ENCODE measurements around the gene MED13L.
"Not testable (repeated sequence)": the region's sequence is repeated elsewhere in the genome, so short reads cannot be mapped to it uniquely, and the experiment has no call there.

MED13L gene

DNA sequence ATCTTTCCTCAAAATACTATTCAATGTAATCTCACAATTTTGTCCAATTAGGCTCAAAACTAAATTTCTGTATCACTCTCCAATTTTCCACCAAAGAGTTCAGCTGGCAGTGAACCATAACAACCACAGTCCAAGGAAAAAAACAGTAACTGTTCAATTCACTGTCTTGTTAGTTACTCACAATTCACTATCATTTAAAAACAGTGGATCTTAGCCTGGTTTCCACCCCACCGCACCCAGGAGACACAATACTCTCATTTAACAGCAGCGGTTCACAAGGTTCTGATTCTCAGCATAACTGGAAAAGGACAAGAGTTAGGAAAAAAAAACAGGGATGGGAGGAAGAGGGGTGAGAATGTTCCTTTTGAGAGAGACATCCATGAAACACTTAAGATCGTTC lies 40.5 kb downstream of the MED13L start:
- H3K27me3 ChIP-seq (ENCODE audit: control insufficient read depth, insufficient read depth, low read length): no peaks in the 10 kb centered on the region
- H3K9ac ChIP-seq (ENCODE audit: low read length): no peak overlapping the region
- H3K9me3 ChIP-seq (ENCODE audit: control insufficient read depth, low read length): no peaks in the 10 kb centered on the region
- no peaks in the 10 kb centered on the region for H3K36me3 ChIP-seq (ENCODE audit: control insufficient read depth, insufficient read depth, low read length)
- H3K4me1 ChIP-seq (ENCODE audit: control insufficient read depth, insufficient read depth, low read length): no peaks in the 10 kb centered on the region
- H3K4me3 ChIP-seq (ENCODE audit: low read length): no peak overlapping the region

DNA sequence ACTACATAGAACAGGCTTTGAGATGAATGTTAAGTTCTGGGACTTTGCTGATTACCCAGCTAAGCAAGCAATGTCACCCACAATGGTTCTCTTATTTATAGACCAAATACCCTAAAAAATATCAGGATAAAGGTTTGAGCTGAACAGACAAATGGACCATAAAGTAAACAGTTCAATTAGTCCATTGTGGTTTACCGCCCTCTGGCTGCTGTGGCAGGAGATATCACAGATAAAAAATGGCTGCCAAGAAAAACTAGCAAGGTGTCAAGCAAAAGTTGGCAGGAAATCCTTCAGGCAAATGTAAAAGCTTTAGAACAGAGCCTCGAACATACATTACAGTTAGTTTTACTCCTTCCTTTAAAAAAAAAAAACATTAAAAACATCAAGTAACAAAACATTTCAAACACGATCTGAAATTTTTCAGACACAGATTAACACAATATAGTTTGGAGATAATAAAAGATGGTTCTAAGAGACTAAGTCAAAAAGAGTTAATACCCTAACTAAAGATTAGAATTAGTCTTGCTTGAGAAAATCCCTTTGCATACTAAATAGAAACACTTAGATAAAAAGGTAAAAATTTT lies 41.3 kb downstream of the MED13L start:
- no peaks in the 10 kb centered on the region for H3K27me3 ChIP-seq (ENCODE audit: control insufficient read depth, insufficient read depth, low read length)
- no peaks in the 10 kb centered on the region for H3K9me3 ChIP-seq (ENCODE audit: control insufficient read depth, low read length)
- no peaks in the 10 kb centered on the region for H3K4me1 ChIP-seq (ENCODE audit: control insufficient read depth, insufficient read depth, low read length)
- H3K4me3 ChIP-seq (ENCODE audit: low read length): no peak overlapping the region
- no peak overlapping the region for H3K9ac ChIP-seq (ENCODE audit: low read length)
- no peaks in the 10 kb centered on the region for H3K36me3 ChIP-seq (ENCODE audit: control insufficient read depth, insufficient read depth, low read length)

DNA sequence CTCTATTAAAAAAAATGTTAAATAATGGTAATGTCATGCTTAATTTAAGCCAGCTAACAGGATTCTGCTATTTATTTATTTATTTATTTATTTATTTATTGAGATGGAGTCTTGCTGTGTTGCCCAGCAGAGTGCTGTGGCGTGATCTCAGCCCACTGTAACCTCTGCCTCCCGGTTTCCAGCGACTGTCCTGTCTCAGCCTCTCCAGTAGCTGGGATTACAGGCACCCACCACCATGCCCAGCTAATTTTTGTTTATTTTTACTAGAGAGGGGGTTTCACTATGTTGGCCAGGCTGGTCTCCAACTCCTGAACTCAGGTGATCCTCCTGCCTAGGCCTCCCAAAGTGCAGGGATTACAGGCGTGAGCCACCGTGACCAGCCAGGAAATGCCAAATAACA lies 43.3 kb downstream of the MED13L start:
- not testable (repeated sequence) for H3K9ac ChIP-seq (ENCODE audit: low read length); H3K4me1 ChIP-seq (ENCODE audit: control insufficient read depth, insufficient read depth, low read length); H3K4me3 ChIP-seq (ENCODE audit: low read length); H3K36me3 ChIP-seq (ENCODE audit: control insufficient read depth, insufficient read depth, low read length); H3K9me3 ChIP-seq (ENCODE audit: control insufficient read depth, low read length); H3K27me3 ChIP-seq (ENCODE audit: control insufficient read depth, insufficient read depth, low read length)

DNA sequence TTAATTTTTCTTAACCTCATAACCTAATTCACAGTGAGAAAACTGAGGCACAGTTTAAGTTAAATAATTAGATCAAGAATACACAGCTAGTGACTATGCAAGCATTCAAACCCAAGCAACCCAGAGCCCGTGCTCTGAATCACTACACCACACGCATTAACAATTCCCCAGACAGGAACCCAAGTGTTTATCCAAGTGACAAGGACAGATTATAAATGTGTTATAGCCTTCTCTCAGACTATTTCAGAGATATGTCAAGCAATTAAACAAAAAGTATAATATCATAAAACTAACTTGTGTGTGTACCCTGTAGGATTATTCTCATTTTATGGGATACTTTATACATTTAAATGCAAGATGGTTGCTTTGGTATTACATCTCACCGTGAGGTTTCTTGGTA lies 43.8 kb downstream of the MED13L start:
- Histone ChIP-seq H3K4me1 (ENCODE audit: control insufficient read depth, insufficient read depth, low read length) (no peaks in the 10 kb centered on the region), H3K9ac (ENCODE audit: low read length) (no peak overlapping the region), H3K27me3 (ENCODE audit: control insufficient read depth, insufficient read depth, low read length) (no peaks in the 10 kb centered on the region), H3K4me3 (ENCODE audit: low read length) (no peak overlapping the region), H3K9me3 (ENCODE audit: control insufficient read depth, low read length) (no peaks in the 10 kb centered on the region), H3K36me3 (ENCODE audit: control insufficient read depth, insufficient read depth, low read length) (no peaks in the 10 kb centered on the region)

DNA sequence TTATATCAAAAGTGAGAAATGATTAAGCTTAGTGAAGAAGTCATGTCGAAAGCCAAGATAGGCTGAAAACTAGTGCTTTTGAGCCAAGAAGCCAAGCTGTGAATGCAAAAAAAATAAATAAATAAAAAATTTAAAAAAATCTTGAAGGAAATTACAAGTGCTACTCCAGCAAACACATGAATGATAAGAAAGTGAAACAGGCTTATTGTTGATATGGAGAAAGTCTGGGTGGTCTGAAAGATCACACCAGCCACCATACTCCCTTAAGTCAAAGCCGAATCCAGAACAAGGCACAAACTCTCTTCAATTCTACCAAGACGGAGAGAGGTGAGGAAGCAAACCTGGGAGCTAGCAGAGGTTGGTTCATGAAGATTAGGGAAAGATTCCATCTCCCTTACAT lies 49.7 kb downstream of the MED13L start:
- Histone ChIP-seq H3K9me3 (ENCODE audit: control insufficient read depth, low read length) (no peaks in the 10 kb centered on the region), H3K9ac (ENCODE audit: low read length) (no peak overlapping the region), H3K4me3 (ENCODE audit: low read length) (no peak overlapping the region), H3K36me3 (ENCODE audit: control insufficient read depth, insufficient read depth, low read length) (no peaks in the 10 kb centered on the region), H3K27me3 (ENCODE audit: control insufficient read depth, insufficient read depth, low read length) (no peaks in the 10 kb centered on the region), H3K4me1 (ENCODE audit: control insufficient read depth, insufficient read depth, low read length) (no peaks in the 10 kb centered on the region)

DNA sequence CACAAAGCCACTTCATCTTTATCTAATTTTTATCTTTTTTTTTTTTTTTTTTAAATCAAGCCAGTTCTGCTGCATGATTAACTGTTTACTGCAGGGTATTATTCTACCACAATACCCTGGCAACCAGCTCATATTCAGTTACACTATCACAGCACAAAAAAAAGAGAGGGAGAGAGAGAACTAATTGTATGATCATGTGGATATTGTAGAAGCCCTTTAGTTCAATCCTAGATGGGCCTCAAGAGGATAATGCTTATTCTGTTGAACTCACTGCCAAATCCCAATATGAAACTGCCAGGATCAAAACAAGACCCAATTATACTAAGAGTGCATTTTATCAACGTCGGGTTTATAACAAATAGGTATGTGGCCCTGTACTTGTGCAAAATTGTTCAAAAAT lies 51.5 kb downstream of the MED13L start:
- H3K4me1 ChIP-seq (ENCODE audit: control insufficient read depth, insufficient read depth, low read length): no peaks in the 10 kb centered on the region
- H3K4me3 ChIP-seq (ENCODE audit: low read length): no peak overlapping the region
- no peaks in the 10 kb centered on the region for H3K36me3 ChIP-seq (ENCODE audit: control insufficient read depth, insufficient read depth, low read length)
- no peaks in the 10 kb centered on the region for H3K9me3 ChIP-seq (ENCODE audit: control insufficient read depth, low read length)
- no peaks in the 10 kb centered on the region for H3K27me3 ChIP-seq (ENCODE audit: control insufficient read depth, insufficient read depth, low read length)
- no peak overlapping the region for H3K9ac ChIP-seq (ENCODE audit: low read length)

DNA sequence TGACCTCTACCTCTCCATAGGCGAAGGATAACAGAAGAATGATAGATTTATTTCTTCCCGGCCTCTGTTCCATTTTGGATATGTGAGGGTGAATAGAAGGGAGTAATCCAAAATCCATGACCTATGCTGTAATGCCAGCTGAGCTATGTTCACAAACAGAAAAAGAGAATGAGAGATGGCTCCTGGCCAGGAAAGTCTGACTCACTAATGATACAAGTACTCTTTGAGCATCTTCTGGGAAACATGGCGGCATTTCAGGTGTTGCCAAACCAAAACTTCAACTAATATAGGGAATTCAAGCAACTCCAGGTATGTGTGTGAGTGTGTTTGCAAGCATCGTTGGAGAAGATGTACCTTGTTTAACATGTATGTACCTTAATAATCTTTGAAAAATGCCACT lies 55.1 kb downstream of the MED13L start:
- Histone ChIP-seq H3K4me3 (ENCODE audit: low read length) (no peak overlapping the region), H3K9ac (ENCODE audit: low read length) (no peak overlapping the region), H3K9me3 (ENCODE audit: control insufficient read depth, low read length) (no peaks in the 10 kb centered on the region), H3K27me3 (ENCODE audit: control insufficient read depth, insufficient read depth, low read length) (no peaks in the 10 kb centered on the region), H3K4me1 (ENCODE audit: control insufficient read depth, insufficient read depth, low read length) (no peaks in the 10 kb centered on the region), H3K36me3 (ENCODE audit: control insufficient read depth, insufficient read depth, low read length) (no peaks in the 10 kb centered on the region)

DNA sequence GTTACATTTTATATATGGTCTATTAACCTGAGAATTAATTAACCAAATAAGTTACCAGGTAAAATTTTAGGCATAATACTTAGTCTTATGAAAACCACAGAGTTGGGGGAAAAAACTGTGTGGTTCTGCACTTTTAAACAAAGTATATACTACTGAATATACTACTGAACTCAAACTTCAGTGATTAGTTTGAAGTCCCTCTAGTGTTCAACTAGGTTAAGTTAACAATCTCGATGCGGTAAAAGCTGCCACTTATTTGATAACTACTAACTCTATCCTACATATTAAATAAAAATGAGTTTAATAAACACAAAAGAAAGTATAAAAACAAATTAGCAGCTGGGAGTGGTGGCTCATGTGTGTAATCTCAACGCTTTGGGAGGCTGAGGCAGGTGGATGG lies 56.7 kb downstream of the MED13L start:
- no peak overlapping the region for H3K4me3 ChIP-seq (ENCODE audit: low read length)
- no peaks in the 10 kb centered on the region for H3K4me1 ChIP-seq (ENCODE audit: control insufficient read depth, insufficient read depth, low read length)
- no peaks in the 10 kb centered on the region for H3K27me3 ChIP-seq (ENCODE audit: control insufficient read depth, insufficient read depth, low read length)
- H3K36me3 ChIP-seq (ENCODE audit: control insufficient read depth, insufficient read depth, low read length): no peaks in the 10 kb centered on the region
- H3K9ac ChIP-seq (ENCODE audit: low read length): no peak overlapping the region
- no peaks in the 10 kb centered on the region for H3K9me3 ChIP-seq (ENCODE audit: control insufficient read depth, low read length)

DNA sequence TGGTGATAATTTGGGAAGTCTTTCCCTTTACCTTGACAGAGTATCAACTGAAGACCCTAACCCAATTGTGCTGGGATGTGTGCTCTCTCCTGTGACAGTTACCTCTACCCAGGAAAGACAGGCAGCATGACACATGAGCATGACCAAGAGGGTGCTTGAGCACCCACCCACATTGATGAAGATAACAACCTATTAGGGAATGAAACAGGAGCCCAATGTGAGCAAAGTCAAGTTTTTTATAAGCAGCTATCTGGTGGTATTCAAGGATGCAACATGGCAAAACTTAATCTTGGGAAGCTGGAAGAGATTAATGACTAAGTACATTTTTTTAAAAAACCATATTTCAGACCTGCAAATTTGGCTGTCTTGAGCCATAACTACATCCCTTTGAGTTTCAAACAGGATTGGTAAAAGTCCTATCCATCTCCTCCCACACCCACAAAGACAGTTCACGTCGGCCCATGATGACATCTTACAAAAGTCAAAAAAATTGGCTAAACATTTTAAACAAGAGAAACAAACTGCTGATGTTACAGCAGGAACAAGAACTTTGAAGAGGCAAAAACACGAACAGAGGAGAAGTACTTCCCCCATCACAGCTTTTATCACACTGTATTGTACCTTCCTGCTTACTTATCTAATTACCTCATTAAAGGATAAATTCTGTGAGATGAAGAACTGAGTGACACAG lies 60.3 kb downstream of the MED13L start:
- Histone ChIP-seq H3K4me1 (ENCODE audit: control insufficient read depth, insufficient read depth, low read length) (no peaks in the 10 kb centered on the region), H3K36me3 (ENCODE audit: control insufficient read depth, insufficient read depth, low read length) (no peaks in the 10 kb centered on the region), H3K9me3 (ENCODE audit: control insufficient read depth, low read length) (no peaks in the 10 kb centered on the region), H3K27me3 (ENCODE audit: control insufficient read depth, insufficient read depth, low read length) (no peaks in the 10 kb centered on the region), H3K4me3 (ENCODE audit: low read length) (no peak overlapping the region), H3K9ac (ENCODE audit: low read length) (no peak overlapping the region)

DNA sequence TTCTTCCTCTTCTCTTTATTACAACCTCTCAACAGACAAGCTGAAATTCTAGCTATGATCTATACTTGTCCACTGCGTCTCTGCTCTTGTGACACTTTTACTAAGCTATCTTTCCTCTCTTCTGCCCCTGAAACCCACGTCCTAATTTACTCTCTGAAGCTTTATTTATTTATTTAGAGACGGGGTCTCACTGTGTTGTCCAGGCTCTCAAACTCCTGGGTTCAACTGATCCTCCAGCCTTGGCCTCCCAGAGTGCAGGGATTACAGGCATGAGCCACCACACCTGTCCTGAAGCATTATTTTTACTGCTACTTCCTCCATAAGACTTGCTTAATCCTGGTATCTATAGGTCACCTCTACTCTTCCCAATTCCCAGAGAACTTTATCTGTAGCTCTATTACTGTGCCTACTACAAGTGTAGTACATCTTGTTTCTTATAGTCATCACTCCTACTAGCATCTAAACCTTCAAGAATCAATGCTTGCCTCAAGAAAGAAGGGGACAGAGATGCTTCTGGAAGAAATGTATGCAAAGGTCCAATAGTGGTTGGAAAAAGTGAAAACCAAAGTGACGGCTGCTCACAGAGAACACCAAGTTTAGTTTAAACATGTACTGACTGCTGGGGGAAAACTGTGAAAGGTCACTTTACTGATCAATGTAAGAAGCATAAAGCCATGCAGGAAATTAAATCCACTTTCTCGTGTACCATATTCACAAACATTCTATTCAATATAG lies 61.3 kb downstream of the MED13L start:
- Histone ChIP-seq H3K9ac (ENCODE audit: low read length) (no peak overlapping the region), H3K36me3 (ENCODE audit: control insufficient read depth, insufficient read depth, low read length) (no peaks in the 10 kb centered on the region), H3K27me3 (ENCODE audit: control insufficient read depth, insufficient read depth, low read length) (no peaks in the 10 kb centered on the region), H3K4me1 (ENCODE audit: control insufficient read depth, insufficient read depth, low read length) (no peaks in the 10 kb centered on the region), H3K9me3 (ENCODE audit: control insufficient read depth, low read length) (no peaks in the 10 kb centered on the region), H3K4me3 (ENCODE audit: low read length) (no peak overlapping the region)

DNA sequence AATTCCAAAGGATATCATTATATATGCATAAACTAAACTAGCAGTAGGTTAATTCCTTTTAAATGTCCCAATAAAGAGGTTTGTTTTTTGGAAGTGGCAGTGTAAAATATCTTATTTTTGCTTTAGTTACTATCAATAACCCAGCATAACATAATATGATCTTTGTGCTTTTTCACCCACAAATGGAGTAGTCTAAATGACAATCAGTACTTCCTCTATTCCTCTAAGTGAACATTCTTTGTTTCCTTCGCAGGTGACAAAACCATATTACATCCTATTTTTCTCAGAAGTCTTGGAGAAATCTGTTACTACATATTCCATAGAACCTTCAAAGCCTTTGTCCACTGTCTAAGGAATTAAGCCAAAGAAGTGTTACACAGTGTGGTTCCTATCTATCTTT lies 62.5 kb downstream of the MED13L start:
- H3K36me3 ChIP-seq (ENCODE audit: control insufficient read depth, insufficient read depth, low read length): no peaks in the 10 kb centered on the region
- H3K4me3 ChIP-seq (ENCODE audit: low read length): no peak overlapping the region
- H3K9ac ChIP-seq (ENCODE audit: low read length): no peak overlapping the region
- H3K9me3 ChIP-seq (ENCODE audit: control insufficient read depth, low read length): no peaks in the 10 kb centered on the region
- H3K27me3 ChIP-seq (ENCODE audit: control insufficient read depth, insufficient read depth, low read length): no peaks in the 10 kb centered on the region
- peaks cover under 1% of the 10 kb centered on the region for H3K4me1 ChIP-seq (ENCODE audit: control insufficient read depth, insufficient read depth, low read length)

DNA sequence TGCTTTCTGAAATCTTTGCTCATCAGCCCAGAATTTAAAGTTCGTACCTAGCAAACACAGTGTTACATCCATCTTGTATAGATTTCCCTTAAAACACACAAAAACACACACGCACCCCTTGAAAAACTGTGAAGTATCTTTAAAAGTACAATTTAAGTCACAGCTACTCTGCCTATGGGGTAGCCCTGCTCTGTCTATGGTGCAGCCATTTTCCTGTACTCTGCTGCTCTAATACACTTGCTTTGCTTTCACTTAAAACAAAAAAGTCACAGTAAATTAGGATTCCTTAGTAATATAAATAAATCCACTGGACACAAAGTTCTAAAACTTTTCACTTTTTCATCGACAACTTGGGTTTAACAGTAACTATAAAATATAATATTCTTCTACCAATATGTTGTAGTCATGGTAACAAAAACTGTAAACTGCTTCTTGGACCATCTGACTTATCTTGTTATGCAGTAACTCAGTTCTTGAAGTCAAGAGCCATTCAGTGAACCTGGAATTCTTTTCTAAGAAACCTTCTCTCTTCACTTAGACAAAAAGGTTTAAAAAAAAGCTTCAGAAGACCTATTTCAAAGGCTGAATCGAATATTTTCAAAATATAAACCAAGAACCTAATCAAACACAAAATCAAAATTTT lies 63.5 kb downstream of the MED13L start:
- Histone ChIP-seq H3K4me3 (ENCODE audit: low read length) (no peak overlapping the region), H3K36me3 (ENCODE audit: control insufficient read depth, insufficient read depth, low read length) (no peaks in the 10 kb centered on the region), H3K4me1 (ENCODE audit: control insufficient read depth, insufficient read depth, low read length) (peaks cover 8% of the 10 kb centered on the region), H3K9me3 (ENCODE audit: control insufficient read depth, low read length) (no peaks in the 10 kb centered on the region), H3K27me3 (ENCODE audit: control insufficient read depth, insufficient read depth, low read length) (no peaks in the 10 kb centered on the region), H3K9ac (ENCODE audit: low read length) (no peak overlapping the region)

Data from mucosa of stomach (tissue), 1 donor.